CD4-positive, alpha-beta T cell treated with Interleukin-2 at 100 ng/mL for 4 hours (primary cell): ENCODE results near the gene CA12.

Source experiments
- DNase-seq: peaks from one replicate; pipeline ENCODE4 v3.0.0-alpha.2; 2020; ENCODE audit warnings: low spot score

CA12 gene

GRCh38 chr15:63374686-63375520, 6.7 kb downstream of the CA12 start:
- DNase-seq, result no peak

DNA sequence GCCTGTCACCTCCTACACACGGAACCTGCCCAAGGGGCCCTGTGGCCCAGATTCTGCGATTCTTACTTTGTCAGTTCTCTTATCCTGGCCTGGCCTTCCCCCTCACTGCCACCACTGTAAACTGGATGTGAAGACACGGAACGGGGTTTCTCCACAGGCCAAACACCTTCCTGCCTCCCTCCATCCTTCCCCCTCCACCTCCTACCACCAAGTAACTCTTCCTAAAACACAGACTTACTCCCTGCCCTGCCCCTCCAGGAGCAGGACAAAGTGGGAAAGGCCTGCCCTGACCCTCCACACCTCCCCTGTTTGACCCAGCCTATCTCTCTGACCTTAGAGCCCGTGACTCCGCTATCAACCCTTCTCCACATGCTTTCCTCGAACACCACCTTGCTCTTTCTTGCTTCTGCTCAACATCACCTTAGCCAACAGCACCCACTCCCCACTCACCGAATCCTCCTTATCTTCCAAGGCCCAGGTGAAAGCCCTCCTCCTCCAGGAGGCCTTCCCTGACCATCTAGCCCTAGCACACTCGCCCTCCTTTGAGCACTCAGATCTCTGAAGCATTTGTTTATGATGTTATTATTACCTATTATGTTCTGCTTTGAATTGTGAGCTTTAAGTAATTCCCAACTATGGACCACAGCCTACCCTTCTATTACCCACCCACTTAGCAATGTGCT, 7.6 kb downstream of the CA12 start:
- DNase-seq, result no peak

GRCh38 chr15:63373330-63373729, 8.3 kb downstream of the CA12 start:
- DNase-seq, result no peak

GRCh38 chr15:63372753-63373152, 8.9 kb downstream of the CA12 start:
- DNase-seq, result no peak

GRCh38 chr15:63372018-63372705, 9.5 kb downstream of the CA12 start:
- DNase-seq, result no peak

- DNase-seq, result no peak
Observed at GRCh38 chr15:63371297-63371918, 10.2 kb downstream of the CA12 start.

DNA sequence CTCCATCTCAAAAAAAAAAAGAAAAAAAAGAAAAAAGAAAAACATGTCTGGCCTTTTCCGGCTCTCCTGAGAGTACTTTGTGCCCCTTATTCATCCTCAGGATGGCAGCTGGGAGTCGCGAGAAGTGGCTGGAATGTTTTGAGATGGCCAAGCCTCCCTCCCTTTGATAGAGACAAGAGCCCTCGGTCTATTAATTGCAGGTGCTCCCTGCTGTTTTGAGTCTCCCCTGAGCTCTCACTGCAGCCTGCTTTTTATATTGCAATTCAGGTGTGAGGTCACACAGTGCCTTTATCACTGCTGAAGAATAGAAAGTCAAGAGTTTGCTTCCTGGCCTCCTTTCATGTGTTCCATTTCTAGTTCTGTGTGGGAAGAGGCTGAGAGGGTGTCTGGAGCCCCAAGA, 10.9 kb downstream of the CA12 start:
- DNase-seq, result no peak

- no peak for DNase-seq
Observed at GRCh38 chr15:63369781-63370180, 11.9 kb downstream of the CA12 start.

DNA sequence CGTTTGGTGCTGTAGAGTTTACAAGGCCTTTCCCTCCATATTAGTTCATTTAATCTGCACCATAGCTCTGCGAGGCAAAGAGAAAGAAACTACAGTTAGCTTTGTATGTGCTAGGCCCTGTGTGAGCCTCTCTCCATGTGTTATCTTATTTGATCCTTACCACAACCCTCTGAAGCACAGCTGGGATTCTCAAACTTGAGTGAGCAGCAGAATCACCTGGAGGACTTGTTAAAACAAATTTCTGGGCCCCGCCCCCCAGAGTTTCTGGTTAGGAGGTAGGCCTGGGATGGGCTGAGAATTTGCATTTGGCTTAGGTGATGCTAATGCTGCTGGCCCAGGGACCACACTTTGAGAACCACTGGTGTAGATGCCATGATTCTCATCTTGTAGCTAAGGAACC, 12.3 kb downstream of the CA12 start:
- DNase-seq, result no peak

DNA sequence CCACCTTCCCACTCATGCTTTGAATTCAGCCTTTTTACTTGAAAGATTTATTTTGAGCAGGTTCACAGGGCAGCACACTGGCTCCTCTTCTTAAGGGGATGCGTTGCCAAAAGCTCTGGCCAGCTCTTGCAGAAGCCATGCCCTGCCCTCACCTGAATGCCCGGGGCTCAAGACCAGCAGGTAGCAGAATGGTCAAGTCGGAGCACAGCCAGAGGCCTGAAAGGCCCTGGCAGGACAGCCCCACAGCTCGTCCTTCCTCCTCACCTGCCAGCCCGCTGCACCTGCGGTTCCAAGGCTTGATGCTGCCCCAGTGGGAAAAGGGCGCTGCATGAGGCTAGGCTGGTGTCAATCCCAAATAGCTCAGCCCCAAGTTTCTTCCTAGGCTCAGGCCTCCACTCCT, 13.1 kb downstream of the CA12 start:
- DNase-seq, result no peak

DNA sequence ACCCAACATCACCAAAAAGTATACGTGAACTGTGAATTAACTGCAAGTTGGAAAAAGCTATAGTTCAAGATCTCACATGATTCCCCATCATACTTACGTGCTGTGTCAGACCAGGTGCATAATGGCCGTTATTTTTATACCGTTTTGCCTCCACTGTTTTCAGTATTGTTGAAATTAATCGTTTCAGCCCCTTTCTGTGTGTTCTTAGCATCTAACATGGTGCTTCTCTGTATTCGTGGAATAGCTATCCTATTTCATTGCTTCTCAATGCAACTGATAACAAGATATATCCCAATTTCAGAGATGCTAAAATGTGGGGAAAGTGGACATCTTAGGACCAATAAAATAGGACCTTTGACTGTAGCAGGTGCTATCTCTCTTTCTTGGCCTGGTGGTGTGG, 13.7 kb downstream of the CA12 start:
- DNase-seq, result no peak

DNA sequence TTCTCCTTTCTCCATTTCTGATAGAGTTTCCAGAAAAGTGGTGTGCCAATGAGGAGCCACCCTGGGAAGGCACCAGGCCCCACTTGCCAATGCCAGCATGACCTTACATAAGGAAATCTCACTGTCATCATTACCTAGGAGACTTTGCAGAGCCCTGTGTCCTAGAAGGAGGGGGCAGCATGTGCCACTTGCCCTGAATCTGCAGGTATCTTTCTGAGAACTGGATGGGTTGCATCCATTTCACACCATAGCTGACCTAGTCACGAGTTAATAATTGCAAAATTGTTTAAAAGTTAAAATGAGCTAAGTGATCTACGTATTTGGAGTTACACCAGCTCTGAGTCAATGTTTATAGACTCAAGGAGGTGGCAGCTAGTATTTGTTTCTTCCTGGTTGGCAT, 14.3 kb downstream of the CA12 start:
- DNase-seq, result no peak

DNA sequence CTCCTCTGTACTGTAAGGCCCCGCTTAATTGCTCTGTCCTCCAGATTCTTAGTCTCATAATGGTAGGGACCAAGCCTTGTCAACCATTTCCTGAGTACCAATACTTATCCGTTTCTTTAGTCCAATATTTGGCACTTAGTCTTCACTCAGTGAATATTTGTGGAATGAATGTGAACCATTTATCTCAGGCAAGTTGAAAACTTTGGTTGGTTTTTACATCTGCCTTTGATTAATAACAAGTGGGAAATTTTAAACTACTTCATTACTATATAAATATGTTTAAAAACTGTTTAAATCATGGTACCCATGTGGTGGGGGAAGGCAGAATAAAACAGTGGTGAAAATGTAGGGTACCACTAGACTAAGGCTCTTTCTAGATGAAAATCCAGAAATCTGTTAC, 15.2 kb downstream of the CA12 start:
- DNase-seq, result no peak

DNA sequence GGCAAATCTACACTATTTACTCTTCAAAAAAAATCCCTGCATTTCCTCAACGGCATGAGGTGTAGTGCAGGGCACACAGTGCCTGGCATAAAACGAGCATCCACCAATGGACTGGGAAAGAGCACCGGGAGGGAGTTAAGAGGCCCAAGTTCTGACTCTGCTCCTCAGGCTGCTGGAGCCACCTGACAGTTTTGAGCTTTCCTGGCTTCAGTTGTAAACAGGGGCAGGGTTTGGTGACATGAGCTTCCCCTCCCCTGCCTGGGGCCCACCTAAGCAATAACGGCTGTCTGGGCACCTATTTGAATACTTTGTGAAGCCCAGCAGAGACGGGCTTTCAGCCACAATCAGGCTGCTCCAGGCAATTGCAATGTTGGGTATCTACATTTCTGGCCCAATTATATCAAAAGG, 16.4 kb downstream of the CA12 start:
- DNase-seq, result no peak

- DNase-seq, result no peak
Observed at GRCh38 chr15:63364399-63365272, 17.0 kb downstream of the CA12 start.

GRCh38 chr15:63363292-63363691, 18.4 kb downstream of the CA12 start:
- no peak for DNase-seq

DNA sequence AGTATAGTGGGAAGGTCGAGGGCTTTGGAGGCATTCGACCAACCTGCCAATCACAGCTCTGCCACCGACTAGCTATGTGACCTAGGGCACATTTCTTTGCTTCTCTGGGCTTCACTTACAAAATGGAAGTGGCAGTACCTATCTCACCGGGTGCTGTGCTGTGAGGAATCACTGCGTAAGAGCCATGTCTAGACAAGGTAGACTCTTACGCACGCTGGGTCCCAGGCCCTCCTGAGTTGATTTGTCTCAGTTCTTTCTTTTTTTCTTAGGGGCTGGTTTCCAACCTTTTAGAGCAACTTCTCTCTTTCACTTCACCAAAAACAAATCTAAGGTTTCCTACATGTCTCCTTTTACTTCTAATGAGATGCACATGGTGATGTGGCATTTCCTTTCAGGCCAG, 18.8 kb downstream of the CA12 start:
- no peak for DNase-seq

- DNase-seq, result no peak
Observed at GRCh38 chr15:63362196-63362595, 19.4 kb downstream of the CA12 start.

- DNase-seq, result no peak
Observed at GRCh38 chr15:63360170-63360569, 21.5 kb downstream of the CA12 start.

DNA sequence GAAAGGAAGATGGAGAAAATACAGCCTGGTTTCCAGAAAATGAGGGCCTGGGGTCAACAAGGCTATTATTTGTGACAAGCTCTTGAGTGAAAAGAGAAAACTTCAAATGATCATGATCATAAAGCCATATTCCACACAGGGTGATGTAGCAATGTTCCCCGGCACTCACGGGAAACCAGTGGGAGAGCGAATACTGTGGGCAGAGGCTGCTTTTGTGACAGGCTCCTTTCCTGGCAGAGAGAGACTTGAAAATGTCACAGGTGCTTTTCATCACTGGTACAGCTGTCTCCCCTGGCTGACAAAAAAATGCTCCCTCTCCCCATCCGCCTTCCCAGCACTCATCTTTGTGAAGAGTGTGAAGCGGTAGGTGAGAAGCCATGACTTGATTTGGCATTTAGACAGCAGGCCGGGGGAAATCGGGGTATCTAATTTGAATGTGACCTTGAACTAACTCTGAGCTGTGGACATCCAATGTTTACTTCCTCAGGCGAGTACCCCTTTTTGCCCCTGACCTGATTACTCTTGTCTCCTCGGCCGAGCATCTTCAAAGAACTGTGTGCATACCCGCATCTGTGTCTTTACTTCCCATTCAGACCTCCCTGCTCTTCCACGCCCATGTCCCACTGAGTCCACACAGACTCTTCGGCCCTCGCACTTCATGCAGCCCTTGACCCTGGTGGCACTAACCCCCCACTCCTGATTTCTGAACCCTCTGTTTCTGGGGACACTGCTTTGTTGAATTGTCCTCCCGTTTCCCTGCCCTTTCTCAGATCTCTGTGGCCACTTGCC, 23.2 kb downstream of the CA12 start:
- DNase-seq, result no peak

- DNase-seq, result no peak
Observed at GRCh38 chr15:63357731-63358130, 23.9 kb downstream of the CA12 start.
